HFFc6 (cell line): ENCODE results near the gene RSPH3. TPM values are rescaled to one million over a fixed set of nuclear protein-coding genes. Genes with fewer than 3 reads are reported as not detected.

Experiments used
- DNase-seq: peaks from one replicate; pipeline ENCODE4 v3.0.0-alpha.2; 2018
- H3K27ac Mint-ChIP-seq: 2 replicates; pipeline ENCODE4 v1.8.0; 2020; ENCODE audit warnings: mild to moderate bottlenecking, mixed read lengths
- H3K27me3 Mint-ChIP-seq: 2 replicates; pipeline ENCODE4 v1.8.0; 2021; ENCODE audit warnings: mild to moderate bottlenecking, moderate library complexity, mixed read lengths; ENCODE audit not compliant: insufficient read depth
- H3K36me3 Mint-ChIP-seq: 2 replicates; pipeline ENCODE4 v1.8.0; 2021; ENCODE audit warnings: low read depth, mixed read lengths
- H3K4me1 Mint-ChIP-seq: 2 replicates; pipeline ENCODE4 v1.8.0; 2020; ENCODE audit warnings: low read depth, mixed read lengths
- H3K4me3 Mint-ChIP-seq: 2 replicates; pipeline ENCODE4 v1.8.0; 2020; ENCODE audit warnings: mild to moderate bottlenecking, moderate library complexity, mixed read lengths
- H3K9me3 Mint-ChIP-seq: 2 replicates; pipeline ENCODE4 v1.8.0; 2020; ENCODE audit warnings: mild to moderate bottlenecking, mixed read lengths
- total RNA-seq, 6 experiments: library from RNA; stranded (reverse); fragmentation: NEBNext Ultra II Directional; extraction: Animal tissue kit (Norgen Biotek cat#: 25700); gene quantifications; 2 replicates in 1 of 6; 3 replicates in 5 of 6; pipeline ENCODE4 v1.2.3, GENCODE V29; 2021
- TF ChIP-seq, protein P1 (sequence below): fragments of 200-600 bp; sonication (generic); IDR thresholded peaks from 2 replicates; pipeline ENCODE4 v1.5.0; 2021; ENCODE audit warnings: antibody characterized with exemption, mild to moderate bottlenecking

The RSPH3 gene
- total RNA-seq, 6 experiments from 2014 or later = 6.9 to 10.1 (median 8.5) TPM

- peaks cover 30% of the 10 kb centered on the region for H3K4me1 Mint-ChIP-seq
- no peak overlapping the region for H3K27ac Mint-ChIP-seq
- no peaks in the 10 kb centered on the region for H3K9me3 Mint-ChIP-seq
- H3K27me3 Mint-ChIP-seq = peaks cover 3% of the 10 kb centered on the region
- H3K36me3 Mint-ChIP-seq = peaks cover 5% of the 10 kb centered on the region; the same call in 1 of the 2 replicates
- DNase-seq = peak; percentile 47
- H3K4me3 Mint-ChIP-seq = no peak overlapping the region
- TF ChIP-seq, protein P1, sequence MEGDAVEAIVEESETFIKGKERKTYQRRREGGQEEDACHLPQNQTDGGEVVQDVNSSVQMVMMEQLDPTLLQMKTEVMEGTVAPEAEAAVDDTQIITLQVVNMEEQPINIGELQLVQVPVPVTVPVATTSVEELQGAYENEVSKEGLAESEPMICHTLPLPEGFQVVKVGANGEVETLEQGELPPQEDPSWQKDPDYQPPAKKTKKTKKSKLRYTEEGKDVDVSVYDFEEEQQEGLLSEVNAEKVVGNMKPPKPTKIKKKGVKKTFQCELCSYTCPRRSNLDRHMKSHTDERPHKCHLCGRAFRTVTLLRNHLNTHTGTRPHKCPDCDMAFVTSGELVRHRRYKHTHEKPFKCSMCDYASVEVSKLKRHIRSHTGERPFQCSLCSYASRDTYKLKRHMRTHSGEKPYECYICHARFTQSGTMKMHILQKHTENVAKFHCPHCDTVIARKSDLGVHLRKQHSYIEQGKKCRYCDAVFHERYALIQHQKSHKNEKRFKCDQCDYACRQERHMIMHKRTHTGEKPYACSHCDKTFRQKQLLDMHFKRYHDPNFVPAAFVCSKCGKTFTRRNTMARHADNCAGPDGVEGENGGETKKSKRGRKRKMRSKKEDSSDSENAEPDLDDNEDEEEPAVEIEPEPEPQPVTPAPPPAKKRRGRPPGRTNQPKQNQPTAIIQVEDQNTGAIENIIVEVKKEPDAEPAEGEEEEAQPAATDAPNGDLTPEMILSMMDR = no peak
Measured at GRCh38 chr6:158923805-158924498, 76.0 kb downstream of the RSPH3 start.

Other genes with a start within 250 kb of the RSPH3 start
- gene EZR, start 180.8 kb downstream of the RSPH3 start, total RNA-seq = 100 to 1,000 TPM; 118 to 183 (median 178) TPM
- gene TAGAP, start 44.8 kb upstream of the RSPH3 start, total RNA-seq = not detected
- gene FNDC1, start 169.2 kb upstream of the RSPH3 start, total RNA-seq = not detected